HEK293 (cell line): Measurements from ENCODE around the gene CHST8.

Experiments
- MEIS1 ChIP-seq: sonication (generic); formaldehyde crosslinking; IDR thresholded peaks from 2 replicates; pipeline ENCODE4 v1.8.1; 2022; ENCODE audit warnings: missing genetic modification reagents, mild to moderate bottlenecking, borderline replicate concordance
- MZF1 ChIP-seq: fragments of 450-650 bp; formaldehyde crosslinking; IDR thresholded peaks from 2 replicates; pipeline ENCODE4 v1.5.1; 2017; ENCODE audit warnings: missing biosample characterization, missing genetic modification characterization, borderline replicate concordance
- ZBTB20 ChIP-seq: fragments of 450-650 bp; formaldehyde crosslinking; IDR thresholded peaks from 2 replicates; pipeline ENCODE4 v1.5.1; 2016; ENCODE audit warnings: missing biosample characterization, missing genetic modification characterization
- ZFP3 ChIP-seq: fragments of 450-650 bp; formaldehyde crosslinking; IDR thresholded peaks from 2 replicates; pipeline ENCODE4 v1.5.1; 2016; ENCODE audit warnings: low read depth, missing biosample characterization, missing genetic modification characterization
- ZNF23 ChIP-seq: fragments of 450-650 bp; formaldehyde crosslinking; IDR thresholded peaks from 2 replicates; pipeline ENCODE4 v1.5.1; 2016; ENCODE audit warnings: missing biosample characterization, missing genetic modification characterization, borderline replicate concordance
- ZNF274 ChIP-seq, 2 experiments: fragments of 200-500 bp in 1 of 2; fragments of 450-650 bp in 1 of 2; sonication (Bioruptor generic) in 1 of 2; formaldehyde crosslinking in 1 of 2; IDR thresholded peaks; 2 replicates each; pipeline versions ENCODE4 v1.5.1 to v1.6.1; 2014 to 2016; ENCODE audit warnings: borderline replicate concordance in 1 of 2, inconsistent platforms in 1 of 2, low read length in 1 of 2, missing biosample characterization in 1 of 2, missing genetic modification characterization in 1 of 2
- ZNF777 ChIP-seq: fragments of 450-650 bp; formaldehyde crosslinking; IDR thresholded peaks from 2 replicates; pipeline ENCODE4 v1.5.1; 2017; ENCODE audit warnings: missing biosample characterization, missing genetic modification characterization, borderline replicate concordance
- ZNF785 ChIP-seq: fragments of 450-650 bp; formaldehyde crosslinking; IDR thresholded peaks from 2 replicates; pipeline ENCODE4 v1.5.1; 2016; ENCODE audit warnings: missing biosample characterization, missing genetic modification characterization
- TF ChIP-seq, protein P1 (sequence below): fragments of 450-650 bp; formaldehyde crosslinking; IDR thresholded peaks from 2 replicates; pipeline ENCODE4 v1.5.1; 2016; ENCODE audit warnings: missing biosample characterization, missing genetic modification characterization
- TF ChIP-seq, protein P2 (sequence below): fragments of 450-650 bp; formaldehyde crosslinking; IDR thresholded peaks from 2 replicates; pipeline ENCODE4 v1.5.1; 2016; ENCODE audit warnings: missing biosample characterization, missing genetic modification characterization
- TF ChIP-seq, protein P3 (sequence below): fragments of 450-650 bp; formaldehyde crosslinking; IDR thresholded peaks from 2 replicates; pipeline ENCODE4 v1.5.1; 2016; ENCODE audit warnings: missing biosample characterization, missing genetic modification characterization
- TF ChIP-seq, protein P4 (sequence below): fragments of 450-650 bp; formaldehyde crosslinking; IDR thresholded peaks from 2 replicates; pipeline ENCODE4 v1.5.1; 2016; ENCODE audit warnings: missing biosample characterization, missing genetic modification characterization
- TF ChIP-seq, protein P5 (sequence below): fragments of 450-650 bp; formaldehyde crosslinking; IDR thresholded peaks from 2 replicates; pipeline ENCODE4 v1.5.1; 2016; ENCODE audit warnings: missing biosample characterization, missing genetic modification characterization
- TF ChIP-seq, protein P6 (sequence below): IDR thresholded peaks from 2 replicates; pipeline ENCODE4 v1.6.1; 2011; ENCODE audit warnings: mild to moderate bottlenecking, low read depth, low read length, borderline replicate concordance

DNA sequence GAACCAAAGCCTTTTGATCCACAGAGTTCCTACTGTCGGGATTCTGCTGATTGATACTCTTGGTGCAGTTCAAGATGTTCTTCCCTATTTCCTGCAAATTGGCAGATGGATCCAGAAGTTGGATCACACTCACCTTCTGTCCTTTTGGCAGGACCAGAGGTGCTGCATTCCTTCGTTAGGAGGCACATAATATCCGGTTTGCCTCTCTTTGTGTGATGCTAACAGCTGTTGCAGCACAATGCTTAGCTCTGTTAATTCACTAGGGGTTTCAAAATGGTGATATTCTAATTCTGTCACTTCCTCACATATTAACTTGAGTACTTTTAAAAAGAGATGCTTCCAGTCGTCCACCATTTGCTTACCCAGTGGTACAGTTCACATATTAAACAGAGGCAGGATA lies 15.2 kb upstream of the CHST8 start:
- TF ChIP-seq, protein P1, sequence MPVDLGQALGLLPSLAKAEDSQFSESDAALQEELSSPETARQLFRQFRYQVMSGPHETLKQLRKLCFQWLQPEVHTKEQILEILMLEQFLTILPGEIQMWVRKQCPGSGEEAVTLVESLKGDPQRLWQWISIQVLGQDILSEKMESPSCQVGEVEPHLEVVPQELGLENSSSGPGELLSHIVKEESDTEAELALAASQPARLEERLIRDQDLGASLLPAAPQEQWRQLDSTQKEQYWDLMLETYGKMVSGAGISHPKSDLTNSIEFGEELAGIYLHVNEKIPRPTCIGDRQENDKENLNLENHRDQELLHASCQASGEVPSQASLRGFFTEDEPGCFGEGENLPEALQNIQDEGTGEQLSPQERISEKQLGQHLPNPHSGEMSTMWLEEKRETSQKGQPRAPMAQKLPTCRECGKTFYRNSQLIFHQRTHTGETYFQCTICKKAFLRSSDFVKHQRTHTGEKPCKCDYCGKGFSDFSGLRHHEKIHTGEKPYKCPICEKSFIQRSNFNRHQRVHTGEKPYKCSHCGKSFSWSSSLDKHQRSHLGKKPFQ: no peak
- TF ChIP-seq, protein P2, sequence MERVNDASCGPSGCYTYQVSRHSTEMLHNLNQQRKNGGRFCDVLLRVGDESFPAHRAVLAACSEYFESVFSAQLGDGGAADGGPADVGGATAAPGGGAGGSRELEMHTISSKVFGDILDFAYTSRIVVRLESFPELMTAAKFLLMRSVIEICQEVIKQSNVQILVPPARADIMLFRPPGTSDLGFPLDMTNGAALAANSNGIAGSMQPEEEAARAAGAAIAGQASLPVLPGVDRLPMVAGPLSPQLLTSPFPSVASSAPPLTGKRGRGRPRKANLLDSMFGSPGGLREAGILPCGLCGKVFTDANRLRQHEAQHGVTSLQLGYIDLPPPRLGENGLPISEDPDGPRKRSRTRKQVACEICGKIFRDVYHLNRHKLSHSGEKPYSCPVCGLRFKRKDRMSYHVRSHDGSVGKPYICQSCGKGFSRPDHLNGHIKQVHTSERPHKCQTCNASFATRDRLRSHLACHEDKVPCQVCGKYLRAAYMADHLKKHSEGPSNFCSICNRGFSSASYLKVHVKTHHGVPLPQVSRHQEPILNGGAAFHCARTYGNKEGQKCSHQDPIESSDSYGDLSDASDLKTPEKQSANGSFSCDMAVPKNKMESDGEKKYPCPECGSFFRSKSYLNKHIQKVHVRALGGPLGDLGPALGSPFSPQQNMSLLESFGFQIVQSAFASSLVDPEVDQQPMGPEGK (tag by site-specific recombination): no peak
- TF ChIP-seq ZBTB20 (no peak), MEIS1 (CRISPR knock-in tag) (no peak), ZNF23 (tag by site-specific recombination) (no peak), MZF1 (tag by site-specific recombination) (no peak), ZFP3 (tag by site-specific recombination) (no peak), ZNF274 (IDR thresholded peaks at IDR 0.05; ENCODE audit: low read length) (no peak), ZNF274 (tag by site-specific recombination; IDR thresholded peaks at IDR 0.05; ENCODE audit: borderline replicate concordance) (no peak), ZNF777 (no peak), ZNF785 (tag by site-specific recombination) (no peak)
- TF ChIP-seq, protein P3, sequence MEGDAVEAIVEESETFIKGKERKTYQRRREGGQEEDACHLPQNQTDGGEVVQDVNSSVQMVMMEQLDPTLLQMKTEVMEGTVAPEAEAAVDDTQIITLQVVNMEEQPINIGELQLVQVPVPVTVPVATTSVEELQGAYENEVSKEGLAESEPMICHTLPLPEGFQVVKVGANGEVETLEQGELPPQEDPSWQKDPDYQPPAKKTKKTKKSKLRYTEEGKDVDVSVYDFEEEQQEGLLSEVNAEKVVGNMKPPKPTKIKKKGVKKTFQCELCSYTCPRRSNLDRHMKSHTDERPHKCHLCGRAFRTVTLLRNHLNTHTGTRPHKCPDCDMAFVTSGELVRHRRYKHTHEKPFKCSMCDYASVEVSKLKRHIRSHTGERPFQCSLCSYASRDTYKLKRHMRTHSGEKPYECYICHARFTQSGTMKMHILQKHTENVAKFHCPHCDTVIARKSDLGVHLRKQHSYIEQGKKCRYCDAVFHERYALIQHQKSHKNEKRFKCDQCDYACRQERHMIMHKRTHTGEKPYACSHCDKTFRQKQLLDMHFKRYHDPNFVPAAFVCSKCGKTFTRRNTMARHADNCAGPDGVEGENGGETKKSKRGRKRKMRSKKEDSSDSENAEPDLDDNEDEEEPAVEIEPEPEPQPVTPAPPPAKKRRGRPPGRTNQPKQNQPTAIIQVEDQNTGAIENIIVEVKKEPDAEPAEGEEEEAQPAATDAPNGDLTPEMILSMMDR (tag by site-specific recombination): no peak
- TF ChIP-seq, protein P4, sequence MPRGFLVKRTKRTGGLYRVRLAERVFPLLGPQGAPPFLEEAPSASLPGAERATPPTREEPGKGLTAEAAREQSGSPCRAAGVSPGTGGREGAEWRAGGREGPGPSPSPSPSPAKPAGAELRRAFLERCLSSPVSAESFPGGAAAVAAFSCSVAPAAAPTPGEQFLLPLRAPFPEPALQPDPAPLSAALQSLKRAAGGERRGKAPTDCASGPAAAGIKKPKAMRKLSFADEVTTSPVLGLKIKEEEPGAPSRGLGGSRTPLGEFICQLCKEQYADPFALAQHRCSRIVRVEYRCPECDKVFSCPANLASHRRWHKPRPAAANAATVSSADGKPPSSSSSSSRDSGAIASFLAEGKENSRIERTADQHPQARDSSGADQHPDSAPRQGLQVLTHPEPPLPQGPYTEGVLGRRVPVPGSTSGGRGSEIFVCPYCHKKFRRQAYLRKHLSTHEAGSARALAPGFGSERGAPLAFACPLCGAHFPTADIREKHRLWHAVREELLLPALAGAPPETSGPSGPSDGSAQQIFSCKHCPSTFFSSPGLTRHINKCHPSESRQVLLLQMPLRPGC: no peak
- TF ChIP-seq, protein P5, sequence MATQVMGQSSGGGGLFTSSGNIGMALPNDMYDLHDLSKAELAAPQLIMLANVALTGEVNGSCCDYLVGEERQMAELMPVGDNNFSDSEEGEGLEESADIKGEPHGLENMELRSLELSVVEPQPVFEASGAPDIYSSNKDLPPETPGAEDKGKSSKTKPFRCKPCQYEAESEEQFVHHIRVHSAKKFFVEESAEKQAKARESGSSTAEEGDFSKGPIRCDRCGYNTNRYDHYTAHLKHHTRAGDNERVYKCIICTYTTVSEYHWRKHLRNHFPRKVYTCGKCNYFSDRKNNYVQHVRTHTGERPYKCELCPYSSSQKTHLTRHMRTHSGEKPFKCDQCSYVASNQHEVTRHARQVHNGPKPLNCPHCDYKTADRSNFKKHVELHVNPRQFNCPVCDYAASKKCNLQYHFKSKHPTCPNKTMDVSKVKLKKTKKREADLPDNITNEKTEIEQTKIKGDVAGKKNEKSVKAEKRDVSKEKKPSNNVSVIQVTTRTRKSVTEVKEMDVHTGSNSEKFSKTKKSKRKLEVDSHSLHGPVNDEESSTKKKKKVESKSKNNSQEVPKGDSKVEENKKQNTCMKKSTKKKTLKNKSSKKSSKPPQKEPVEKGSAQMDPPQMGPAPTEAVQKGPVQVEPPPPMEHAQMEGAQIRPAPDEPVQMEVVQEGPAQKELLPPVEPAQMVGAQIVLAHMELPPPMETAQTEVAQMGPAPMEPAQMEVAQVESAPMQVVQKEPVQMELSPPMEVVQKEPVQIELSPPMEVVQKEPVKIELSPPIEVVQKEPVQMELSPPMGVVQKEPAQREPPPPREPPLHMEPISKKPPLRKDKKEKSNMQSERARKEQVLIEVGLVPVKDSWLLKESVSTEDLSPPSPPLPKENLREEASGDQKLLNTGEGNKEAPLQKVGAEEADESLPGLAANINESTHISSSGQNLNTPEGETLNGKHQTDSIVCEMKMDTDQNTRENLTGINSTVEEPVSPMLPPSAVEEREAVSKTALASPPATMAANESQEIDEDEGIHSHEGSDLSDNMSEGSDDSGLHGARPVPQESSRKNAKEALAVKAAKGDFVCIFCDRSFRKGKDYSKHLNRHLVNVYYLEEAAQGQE: no peak
- TF ChIP-seq, protein P6, sequence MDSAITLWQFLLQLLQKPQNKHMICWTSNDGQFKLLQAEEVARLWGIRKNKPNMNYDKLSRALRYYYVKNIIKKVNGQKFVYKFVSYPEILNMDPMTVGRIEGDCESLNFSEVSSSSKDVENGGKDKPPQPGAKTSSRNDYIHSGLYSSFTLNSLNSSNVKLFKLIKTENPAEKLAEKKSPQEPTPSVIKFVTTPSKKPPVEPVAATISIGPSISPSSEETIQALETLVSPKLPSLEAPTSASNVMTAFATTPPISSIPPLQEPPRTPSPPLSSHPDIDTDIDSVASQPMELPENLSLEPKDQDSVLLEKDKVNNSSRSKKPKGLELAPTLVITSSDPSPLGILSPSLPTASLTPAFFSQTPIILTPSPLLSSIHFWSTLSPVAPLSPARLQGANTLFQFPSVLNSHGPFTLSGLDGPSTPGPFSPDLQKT: no peak
